Panc1 (cell line): ENCODE data around the gene C13orf42.

Source experiments
- POLR2AphosphoS5 ChIP-seq: IDR thresholded peaks from 2 replicates; pipeline ENCODE4 v1.6.1; 2012; ENCODE audit warnings: mild to moderate bottlenecking, low read depth, low read length, moderate library complexity
- SIN3A ChIP-seq: IDR thresholded peaks from 2 replicates; pipeline ENCODE4 v1.6.1; 2012; ENCODE audit warnings: low read depth, mild to moderate bottlenecking, low read length, moderate library complexity, borderline replicate concordance; ENCODE audit not compliant: insufficient read depth
- TCF7L2 ChIP-seq: IDR thresholded peaks from 2 replicates; pipeline ENCODE4 v1.6.1; 2011; ENCODE audit warnings: mild to moderate bottlenecking, low read depth, low read length, inconsistent platforms
- TF ChIP-seq, protein P1 (sequence below): fragments of 450-650 bp; IDR thresholded peaks from 2 replicates; pipeline ENCODE4 v1.5.1; 2017; ENCODE audit warnings: mild to moderate bottlenecking
- TF ChIP-seq, protein P2 (sequence below), 2 experiments: IDR thresholded peaks; 2 replicates each; pipeline ENCODE4 v1.6.1; 2011 to 2012; ENCODE audit warnings: low read depth in 2 of 2, control low read depth in 1 of 2, low read length in 1 of 2, mild to moderate bottlenecking in 1 of 2, moderate library complexity in 1 of 2; ENCODE audit not compliant: insufficient read depth in 1 of 2

DNA sequence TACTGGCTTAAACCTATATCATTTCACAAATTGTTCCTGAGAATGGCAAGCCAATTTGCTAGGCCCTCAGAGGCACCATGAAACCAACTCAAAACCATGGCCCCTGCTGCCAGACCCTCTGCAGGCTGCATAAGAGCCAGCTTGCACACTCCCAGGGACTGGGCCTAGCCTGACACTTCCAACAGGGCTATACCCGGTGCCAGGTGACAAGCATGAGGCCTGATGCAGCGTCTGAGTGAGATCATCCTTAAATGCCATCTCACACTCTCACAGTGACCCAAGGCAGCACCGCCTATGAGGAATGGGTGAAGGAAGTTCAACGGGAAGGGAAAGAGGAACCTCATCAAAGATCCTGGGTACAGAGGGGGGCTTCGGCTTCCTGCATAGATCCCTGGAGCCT, 65.6 kb downstream of the C13orf42 start:
- TF ChIP-seq SIN3A: no peak
- TF ChIP-seq, protein P1, sequence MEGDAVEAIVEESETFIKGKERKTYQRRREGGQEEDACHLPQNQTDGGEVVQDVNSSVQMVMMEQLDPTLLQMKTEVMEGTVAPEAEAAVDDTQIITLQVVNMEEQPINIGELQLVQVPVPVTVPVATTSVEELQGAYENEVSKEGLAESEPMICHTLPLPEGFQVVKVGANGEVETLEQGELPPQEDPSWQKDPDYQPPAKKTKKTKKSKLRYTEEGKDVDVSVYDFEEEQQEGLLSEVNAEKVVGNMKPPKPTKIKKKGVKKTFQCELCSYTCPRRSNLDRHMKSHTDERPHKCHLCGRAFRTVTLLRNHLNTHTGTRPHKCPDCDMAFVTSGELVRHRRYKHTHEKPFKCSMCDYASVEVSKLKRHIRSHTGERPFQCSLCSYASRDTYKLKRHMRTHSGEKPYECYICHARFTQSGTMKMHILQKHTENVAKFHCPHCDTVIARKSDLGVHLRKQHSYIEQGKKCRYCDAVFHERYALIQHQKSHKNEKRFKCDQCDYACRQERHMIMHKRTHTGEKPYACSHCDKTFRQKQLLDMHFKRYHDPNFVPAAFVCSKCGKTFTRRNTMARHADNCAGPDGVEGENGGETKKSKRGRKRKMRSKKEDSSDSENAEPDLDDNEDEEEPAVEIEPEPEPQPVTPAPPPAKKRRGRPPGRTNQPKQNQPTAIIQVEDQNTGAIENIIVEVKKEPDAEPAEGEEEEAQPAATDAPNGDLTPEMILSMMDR: no peak
- TF ChIP-seq TCF7L2: no peak
- TF ChIP-seq POLR2AphosphoS5: no peak
- TF ChIP-seq, protein P2, sequence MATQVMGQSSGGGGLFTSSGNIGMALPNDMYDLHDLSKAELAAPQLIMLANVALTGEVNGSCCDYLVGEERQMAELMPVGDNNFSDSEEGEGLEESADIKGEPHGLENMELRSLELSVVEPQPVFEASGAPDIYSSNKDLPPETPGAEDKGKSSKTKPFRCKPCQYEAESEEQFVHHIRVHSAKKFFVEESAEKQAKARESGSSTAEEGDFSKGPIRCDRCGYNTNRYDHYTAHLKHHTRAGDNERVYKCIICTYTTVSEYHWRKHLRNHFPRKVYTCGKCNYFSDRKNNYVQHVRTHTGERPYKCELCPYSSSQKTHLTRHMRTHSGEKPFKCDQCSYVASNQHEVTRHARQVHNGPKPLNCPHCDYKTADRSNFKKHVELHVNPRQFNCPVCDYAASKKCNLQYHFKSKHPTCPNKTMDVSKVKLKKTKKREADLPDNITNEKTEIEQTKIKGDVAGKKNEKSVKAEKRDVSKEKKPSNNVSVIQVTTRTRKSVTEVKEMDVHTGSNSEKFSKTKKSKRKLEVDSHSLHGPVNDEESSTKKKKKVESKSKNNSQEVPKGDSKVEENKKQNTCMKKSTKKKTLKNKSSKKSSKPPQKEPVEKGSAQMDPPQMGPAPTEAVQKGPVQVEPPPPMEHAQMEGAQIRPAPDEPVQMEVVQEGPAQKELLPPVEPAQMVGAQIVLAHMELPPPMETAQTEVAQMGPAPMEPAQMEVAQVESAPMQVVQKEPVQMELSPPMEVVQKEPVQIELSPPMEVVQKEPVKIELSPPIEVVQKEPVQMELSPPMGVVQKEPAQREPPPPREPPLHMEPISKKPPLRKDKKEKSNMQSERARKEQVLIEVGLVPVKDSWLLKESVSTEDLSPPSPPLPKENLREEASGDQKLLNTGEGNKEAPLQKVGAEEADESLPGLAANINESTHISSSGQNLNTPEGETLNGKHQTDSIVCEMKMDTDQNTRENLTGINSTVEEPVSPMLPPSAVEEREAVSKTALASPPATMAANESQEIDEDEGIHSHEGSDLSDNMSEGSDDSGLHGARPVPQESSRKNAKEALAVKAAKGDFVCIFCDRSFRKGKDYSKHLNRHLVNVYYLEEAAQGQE (IDR thresholded peaks at IDR 0.05; ENCODE audit: insufficient read depth in 1 of 2, low read depth in 2 of 2, low read length in 1 of 2): no peak
